Measurements from ENCODE around the gene CASR.

DNA sequence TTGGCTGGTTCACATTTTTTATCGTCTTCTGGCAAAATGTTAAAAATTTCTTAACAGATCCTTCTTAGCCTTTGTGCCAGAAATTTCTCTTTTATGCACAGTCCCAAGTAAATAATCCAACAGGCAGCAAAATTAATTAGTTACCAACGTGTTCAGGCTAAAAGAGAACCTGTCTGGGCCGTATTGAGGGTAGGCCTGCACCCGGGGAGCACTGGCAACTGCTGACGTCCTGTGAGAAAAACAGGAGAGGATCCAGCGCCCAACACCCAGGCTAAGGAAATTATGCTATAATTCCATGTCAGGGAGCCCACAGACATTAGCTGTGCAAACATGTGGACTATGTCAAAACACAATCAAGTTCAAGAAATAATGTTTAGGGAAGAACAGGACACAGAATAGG is 110.9 kb downstream of the CASR start:
- TF ChIP-seq, protein P1, sequence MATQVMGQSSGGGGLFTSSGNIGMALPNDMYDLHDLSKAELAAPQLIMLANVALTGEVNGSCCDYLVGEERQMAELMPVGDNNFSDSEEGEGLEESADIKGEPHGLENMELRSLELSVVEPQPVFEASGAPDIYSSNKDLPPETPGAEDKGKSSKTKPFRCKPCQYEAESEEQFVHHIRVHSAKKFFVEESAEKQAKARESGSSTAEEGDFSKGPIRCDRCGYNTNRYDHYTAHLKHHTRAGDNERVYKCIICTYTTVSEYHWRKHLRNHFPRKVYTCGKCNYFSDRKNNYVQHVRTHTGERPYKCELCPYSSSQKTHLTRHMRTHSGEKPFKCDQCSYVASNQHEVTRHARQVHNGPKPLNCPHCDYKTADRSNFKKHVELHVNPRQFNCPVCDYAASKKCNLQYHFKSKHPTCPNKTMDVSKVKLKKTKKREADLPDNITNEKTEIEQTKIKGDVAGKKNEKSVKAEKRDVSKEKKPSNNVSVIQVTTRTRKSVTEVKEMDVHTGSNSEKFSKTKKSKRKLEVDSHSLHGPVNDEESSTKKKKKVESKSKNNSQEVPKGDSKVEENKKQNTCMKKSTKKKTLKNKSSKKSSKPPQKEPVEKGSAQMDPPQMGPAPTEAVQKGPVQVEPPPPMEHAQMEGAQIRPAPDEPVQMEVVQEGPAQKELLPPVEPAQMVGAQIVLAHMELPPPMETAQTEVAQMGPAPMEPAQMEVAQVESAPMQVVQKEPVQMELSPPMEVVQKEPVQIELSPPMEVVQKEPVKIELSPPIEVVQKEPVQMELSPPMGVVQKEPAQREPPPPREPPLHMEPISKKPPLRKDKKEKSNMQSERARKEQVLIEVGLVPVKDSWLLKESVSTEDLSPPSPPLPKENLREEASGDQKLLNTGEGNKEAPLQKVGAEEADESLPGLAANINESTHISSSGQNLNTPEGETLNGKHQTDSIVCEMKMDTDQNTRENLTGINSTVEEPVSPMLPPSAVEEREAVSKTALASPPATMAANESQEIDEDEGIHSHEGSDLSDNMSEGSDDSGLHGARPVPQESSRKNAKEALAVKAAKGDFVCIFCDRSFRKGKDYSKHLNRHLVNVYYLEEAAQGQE (IDR thresholded peaks at IDR 0.05; ENCODE audit: low read depth): no peak
- no peak for TF ChIP-seq CEBPB (IDR thresholded peaks at IDR 0.05)
- TF ChIP-seq CREB1 (IDR thresholded peaks at IDR 0.05; ENCODE audit: low read depth): no peak
- no peak for TF ChIP-seq TEAD4 (IDR thresholded peaks at IDR 0.05)
- TF ChIP-seq NFIC (IDR thresholded peaks at IDR 0.05): no peak
- no peak for TF ChIP-seq RAD21 (IDR thresholded peaks at IDR 0.05; ENCODE audit: low read depth)
- TF ChIP-seq EGR1 (IDR thresholded peaks at IDR 0.05): no peak
- TF ChIP-seq EP300 (IDR thresholded peaks at IDR 0.05; ENCODE audit: borderline replicate concordance): no peak
- TF ChIP-seq, protein P2, sequence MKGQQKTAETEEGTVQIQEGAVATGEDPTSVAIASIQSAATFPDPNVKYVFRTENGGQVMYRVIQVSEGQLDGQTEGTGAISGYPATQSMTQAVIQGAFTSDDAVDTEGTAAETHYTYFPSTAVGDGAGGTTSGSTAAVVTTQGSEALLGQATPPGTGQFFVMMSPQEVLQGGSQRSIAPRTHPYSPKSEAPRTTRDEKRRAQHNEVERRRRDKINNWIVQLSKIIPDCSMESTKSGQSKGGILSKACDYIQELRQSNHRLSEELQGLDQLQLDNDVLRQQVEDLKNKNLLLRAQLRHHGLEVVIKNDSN (IDR thresholded peaks at IDR 0.05): no peak
- TF ChIP-seq YY1 (IDR thresholded peaks at IDR 0.05; ENCODE audit: low read depth): no peak
- TF ChIP-seq TAF1 (IDR thresholded peaks at IDR 0.05; ENCODE audit: low read depth): no peak
- TF ChIP-seq ZBTB7A (IDR thresholded peaks at IDR 0.05; ENCODE audit: low read depth): no peak
